Skeletal muscle cell (primary cell): ENCODE data around the gene UXS1.

ENCODE experiments used
- DNase-seq: peaks from one replicate; pipeline ENCODE4 v3.0.0-alpha.2; 2010; ENCODE audit warnings: low read depth
- H3K4me3 ChIP-seq: 2 replicates; pipeline ENCODE4 v1.5.1; 2011; ENCODE audit warnings: low read depth, mild to moderate bottlenecking, control low read depth, low read length, moderate library complexity

The UXS1 gene

GRCh38 chr2:106098081-106098480 lies 96.0 kb downstream of the UXS1 start:
- DNase-seq = no peak
- no peak overlapping the region for H3K4me3 ChIP-seq

GRCh38 chr2:106097038-106098000 lies 96.8 kb downstream of the UXS1 start:
- no peak overlapping the region for H3K4me3 ChIP-seq
- DNase-seq = no peak

GRCh38 chr2:106096299-106097037 lies 97.6 kb downstream of the UXS1 start:
- no peak for DNase-seq
- no peak overlapping the region for H3K4me3 ChIP-seq

GRCh38 chr2:106095478-106096298 lies 98.4 kb downstream of the UXS1 start:
- no peak overlapping the region for H3K4me3 ChIP-seq
- DNase-seq = no peak

- no peak for DNase-seq
- H3K4me3 ChIP-seq = no peak overlapping the region
Measured at GRCh38 chr2:106094131-106094841, 99.8 kb downstream of the UXS1 start.

GRCh38 chr2:106090916-106091618 lies 103.0 kb downstream of the UXS1 start:
- no peak overlapping the region for H3K4me3 ChIP-seq
- no peak for DNase-seq

GRCh38 chr2:106089611-106090010 lies 104.5 kb downstream of the UXS1 start:
- H3K4me3 ChIP-seq = no peak overlapping the region
- no peak for DNase-seq

GRCh38 chr2:106085181-106085940 lies 108.7 kb downstream of the UXS1 start:
- no peak for DNase-seq
- no peak overlapping the region for H3K4me3 ChIP-seq

- no peak overlapping the region for H3K4me3 ChIP-seq
- DNase-seq = no peak
Measured at GRCh38 chr2:106080959-106081358, 113.1 kb downstream of the UXS1 start.

GRCh38 chr2:106078096-106078495 lies 116.0 kb downstream of the UXS1 start:
- H3K4me3 ChIP-seq = no peak overlapping the region
- no peak for DNase-seq

GRCh38 chr2:106076941-106077340 lies 117.2 kb downstream of the UXS1 start:
- no peak for DNase-seq
- H3K4me3 ChIP-seq = no peak overlapping the region

GRCh38 chr2:106075048-106075447 lies 119.1 kb downstream of the UXS1 start:
- no peak for DNase-seq
- H3K4me3 ChIP-seq = no peak overlapping the region

- DNase-seq = no peak
- H3K4me3 ChIP-seq = no peak overlapping the region
Measured at GRCh38 chr2:106073678-106074406, 120.3 kb downstream of the UXS1 start.

- no peak for DNase-seq
- no peak overlapping the region for H3K4me3 ChIP-seq
Measured at GRCh38 chr2:106070181-106070580, 123.9 kb downstream of the UXS1 start.

GRCh38 chr2:106068451-106068850 lies 125.7 kb downstream of the UXS1 start:
- no peak overlapping the region for H3K4me3 ChIP-seq

GRCh38 chr2:106065983-106066820 lies 127.9 kb downstream of the UXS1 start:
- no peak for DNase-seq
- H3K4me3 ChIP-seq = peak overlapping the region; percentile 27

More at GRCh38 chr2:106068451-106068850, 125.7 kb downstream of the UXS1 start:
- DNase-seq = no peak
